HL-60/S4 (cell line): ENCODE results near the gene CREB5.

ENCODE experiments used
- in situ Hi-C: fragments of 300-500 bp; cut with MboI; formaldehyde crosslinking; loops from 2 replicates; pipeline ENCODE4 v1.14.3; 2022; ENCODE audit warnings: low sequenced_read_pairs

The CREB5 gene

DNA sequence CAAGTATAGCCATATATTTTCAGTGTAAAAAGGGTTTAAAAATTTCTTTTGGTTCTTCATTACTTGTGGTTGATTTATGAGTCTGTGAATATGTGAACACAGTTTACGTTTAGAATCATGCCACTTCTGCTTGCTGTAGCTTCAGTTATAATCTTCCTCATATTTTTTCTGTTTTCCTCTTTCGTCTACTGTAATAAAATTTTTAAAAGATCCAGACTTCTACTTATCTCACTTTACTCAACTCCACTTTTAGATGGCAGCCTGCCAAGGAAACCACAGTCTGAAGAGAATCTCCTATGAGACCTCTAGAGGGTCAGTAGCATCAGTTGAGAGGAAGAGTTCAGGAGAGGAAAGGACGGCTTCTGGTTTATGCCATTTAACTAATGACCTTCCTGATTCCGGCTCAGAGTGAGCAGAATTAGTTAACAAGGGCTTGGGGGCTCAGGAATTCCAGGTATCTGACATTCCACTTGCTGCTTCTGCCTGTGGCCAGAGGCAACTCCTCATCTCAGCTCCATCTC is 21.4 kb downstream of the CREB5 start:
- in situ Hi-C loops, result no loop called here

DNA sequence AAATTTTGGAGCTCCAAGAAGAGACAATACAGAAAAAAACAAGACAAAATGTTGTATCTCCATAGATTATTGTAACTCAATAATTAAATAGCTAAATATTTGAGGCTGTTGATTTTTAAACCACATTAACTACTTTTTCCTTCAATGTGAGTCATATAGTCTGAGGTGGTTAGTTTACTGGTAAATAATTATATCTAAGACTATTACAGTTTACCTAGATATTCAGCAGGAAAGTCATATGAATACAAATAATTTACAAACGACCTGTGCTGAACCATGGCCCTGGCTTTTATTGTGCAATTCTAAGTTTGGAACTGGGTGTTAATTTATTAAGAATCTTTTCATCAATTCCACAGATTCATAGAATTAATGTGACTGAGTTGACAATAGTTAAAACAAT is 22.2 kb downstream of the CREB5 start:
- in situ Hi-C loops, result no loop called here

DNA sequence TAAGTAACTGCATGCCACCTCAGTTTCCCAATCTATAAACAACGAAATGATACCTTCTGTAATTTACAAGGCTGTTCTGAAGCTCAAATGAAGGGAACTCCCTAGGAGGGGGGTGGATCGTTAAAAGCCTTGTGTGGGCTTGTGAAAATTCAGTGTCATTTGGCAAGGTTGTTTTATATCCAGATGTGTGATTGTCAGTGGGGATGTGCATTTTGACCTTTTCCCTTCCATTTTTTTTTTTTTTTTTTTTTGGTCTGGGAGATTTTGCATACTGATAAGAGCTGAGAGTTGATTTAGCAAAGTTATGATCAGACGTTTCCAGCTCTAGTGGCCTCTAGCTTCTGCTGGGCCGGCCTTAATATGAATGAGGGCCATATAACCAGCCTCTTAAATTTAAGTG is 22.8 kb downstream of the CREB5 start:
- in situ Hi-C loops, result no loop called here

DNA sequence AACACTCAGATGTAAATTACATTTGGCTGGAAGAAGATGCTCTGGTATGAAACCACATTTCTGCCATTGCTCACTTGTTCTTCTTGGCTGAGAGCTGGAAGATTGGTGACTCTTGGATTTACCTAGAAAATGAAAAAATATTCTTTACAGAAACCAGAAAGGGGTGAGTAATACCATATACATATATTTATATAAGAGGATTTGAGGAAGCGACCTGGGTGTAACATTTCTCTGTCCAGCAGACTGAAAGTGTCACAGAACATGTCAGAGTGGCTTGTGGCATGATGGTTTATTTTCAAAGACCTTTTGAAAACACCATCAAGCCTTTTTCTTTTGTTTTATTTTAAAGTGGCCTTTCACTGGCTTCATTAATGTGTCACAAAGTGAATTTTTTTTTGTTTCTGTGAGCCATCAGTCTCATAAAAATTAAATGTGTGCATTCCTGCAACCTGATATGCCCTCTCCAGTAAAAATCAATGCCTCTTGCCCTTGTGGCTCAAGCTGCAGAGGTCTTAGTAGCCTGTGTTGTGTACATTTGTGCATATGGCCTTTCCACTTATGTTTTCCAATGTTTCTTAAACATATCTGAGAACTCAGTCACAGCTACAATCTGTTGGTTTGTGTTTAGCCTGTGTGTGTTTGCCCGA is 23.5 kb downstream of the CREB5 start:
- in situ Hi-C loops, result no loop called here

DNA sequence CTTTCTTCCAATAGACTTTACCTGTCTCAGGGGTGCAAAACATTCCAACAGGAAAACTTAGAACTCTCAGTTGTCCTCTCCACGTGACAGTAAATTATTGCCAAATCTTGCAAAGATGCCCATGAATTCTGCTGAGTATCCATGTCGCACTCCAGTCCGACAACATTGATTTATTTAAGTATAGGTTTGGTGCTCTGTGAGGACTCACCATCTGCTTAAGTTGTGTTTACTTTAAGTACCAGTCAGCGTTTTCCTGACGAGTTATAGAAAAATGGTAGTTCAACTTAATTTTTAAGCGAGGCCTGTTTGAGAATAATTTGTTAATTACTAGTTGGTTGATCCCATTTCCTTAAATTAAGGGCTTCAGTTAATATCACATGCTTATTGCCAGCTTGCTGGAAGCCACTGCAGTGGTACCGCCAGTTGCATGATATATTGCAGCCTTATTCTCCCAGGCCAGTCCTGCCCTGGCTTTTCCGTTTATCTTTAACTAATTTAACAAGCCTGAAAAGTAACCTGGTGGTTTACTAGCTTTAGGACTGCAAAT is 27.8 kb downstream of the CREB5 start:
- in situ Hi-C loops, result no loop called here

DNA sequence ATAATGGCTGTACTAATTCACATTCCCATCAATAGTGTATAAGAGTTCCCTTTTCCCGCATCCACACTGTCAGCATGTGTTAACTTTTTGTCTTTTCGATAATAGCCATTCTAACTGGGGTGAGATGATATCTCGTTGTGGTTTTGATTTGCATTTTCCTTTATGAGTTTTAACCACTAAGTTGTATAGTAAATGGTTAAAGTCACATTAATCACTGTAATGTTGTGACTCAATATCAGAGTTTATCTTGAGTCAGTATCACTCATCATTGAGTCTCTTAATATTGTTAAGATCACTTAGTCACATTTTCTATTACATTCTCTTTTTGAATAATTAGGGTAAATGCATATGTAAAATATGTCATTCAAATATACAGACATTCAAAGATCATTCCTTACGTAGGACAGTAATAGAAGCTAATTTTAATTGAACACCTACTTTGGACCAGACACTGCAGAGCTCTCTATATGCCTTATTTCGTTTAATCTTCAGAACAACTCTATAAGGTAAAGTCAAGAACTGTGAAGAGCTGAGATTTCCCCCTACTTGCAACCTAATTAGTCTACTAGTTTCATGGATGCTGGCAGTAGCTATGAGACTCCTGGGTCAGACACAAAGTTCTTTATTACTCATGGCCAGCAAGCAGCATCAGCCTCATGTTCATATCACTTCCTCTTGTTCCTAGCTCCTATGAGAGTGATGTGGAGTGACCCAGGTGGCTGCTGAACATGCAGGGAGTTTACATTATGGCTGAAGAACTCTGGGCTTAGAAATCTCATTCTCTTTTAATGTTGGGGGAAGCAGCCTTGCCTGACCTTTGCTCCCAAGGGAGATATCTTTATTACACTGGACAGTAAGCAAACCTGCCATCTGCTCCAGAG is 30.5 kb downstream of the CREB5 start:
- in situ Hi-C loops, result no loop called here

DNA sequence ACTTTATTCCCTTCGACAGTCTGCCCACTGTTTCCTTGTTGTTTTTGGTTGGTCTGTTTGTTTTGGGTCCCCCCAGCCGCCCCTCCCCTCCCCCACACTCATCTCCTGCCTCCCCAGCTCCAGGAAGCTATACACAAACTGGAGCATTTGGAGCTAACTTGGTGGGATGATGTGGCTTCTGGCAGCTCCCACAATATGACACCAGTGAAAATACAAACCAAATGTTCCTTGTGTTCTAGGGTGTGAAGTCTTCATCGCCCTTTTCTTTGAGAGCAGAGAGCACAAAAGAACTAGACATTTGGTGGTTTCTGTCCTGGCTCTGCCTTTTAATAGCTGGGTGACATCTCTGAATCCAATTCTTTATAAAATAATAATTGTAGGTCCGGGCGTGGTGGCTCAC is 33.8 kb downstream of the CREB5 start:
- in situ Hi-C loops, result no loop called here

DNA sequence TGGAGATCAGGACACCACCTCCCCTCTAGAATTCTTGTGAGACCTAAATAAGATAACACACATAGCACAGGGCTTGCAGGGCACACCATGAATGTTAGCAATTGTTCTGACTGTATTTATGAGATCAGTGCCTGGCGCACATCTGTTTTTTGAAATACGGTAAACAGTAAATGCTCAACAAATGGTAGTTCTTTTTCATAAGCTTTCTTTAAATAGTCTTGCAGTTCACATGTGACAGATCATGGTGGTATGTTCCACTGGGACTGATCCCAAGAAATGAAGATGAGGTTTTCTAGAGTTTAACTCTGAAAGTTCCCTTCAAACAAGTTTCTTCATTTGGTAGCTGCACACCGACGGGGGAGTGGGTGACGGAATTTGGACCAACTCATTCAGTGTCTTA is 34.8 kb downstream of the CREB5 start:
- in situ Hi-C loops, result no loop called here

DNA sequence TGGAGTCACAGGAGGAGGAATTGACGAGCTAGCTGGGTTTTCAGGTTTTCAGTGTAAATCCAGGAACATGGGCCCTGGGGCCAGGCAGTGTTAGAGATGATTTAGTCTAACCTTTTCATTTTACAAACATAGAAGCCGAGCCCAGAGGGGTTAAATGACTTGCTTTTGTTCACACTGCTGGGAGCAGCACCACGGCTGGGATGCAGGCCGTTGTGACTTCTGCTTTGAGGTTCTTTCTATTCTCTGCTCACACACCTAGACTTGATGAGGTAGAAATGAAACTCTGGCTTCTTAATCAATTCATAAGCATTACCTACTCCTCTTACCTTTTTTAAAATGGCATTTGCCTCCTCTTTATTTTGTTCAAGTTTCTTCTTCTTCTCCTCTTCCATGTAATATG is 36.4 kb downstream of the CREB5 start:
- in situ Hi-C loops, result no loop called here

DNA sequence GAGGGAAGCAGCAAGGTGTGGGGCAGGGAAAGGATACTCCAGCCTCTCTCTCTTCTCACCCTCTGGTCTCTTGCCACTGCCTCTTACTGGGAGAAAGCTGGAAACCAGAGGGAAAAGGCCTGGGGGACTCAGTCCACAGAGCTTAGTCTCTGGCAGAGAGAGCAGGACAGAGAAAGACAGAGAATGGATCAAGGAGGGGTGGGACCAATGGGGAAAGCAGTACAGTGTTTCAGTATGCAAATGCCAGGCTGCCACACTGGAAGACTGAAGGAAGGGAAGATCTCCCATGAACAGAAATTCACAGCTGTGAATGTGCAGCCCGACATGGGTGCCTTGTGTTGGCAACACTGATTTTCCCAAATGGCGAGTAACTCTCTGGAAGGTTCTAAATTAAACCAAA is 40.4 kb downstream of the CREB5 start:
- in situ Hi-C loops, result no loop called here

DNA sequence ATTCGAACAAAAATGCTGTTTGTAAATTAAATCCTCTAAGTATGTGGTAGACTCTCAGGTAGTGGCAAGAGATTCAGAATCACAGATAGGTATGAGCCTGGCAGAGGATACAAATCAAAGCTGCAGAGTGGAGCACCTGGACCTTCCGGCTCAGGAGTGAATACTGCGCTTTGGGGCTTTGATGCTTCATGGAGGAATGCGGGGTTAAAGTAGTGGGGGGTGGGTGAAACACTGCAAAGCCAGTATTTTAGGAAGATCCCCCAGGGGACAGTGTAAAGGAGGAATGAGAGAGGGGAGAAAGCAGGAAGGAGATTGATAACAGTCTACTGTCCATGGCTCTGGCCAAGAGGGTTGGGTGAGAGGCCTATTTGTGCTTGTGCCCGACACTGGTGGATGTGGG is 43.2 kb downstream of the CREB5 start:
- in situ Hi-C loops, result no loop called here

DNA sequence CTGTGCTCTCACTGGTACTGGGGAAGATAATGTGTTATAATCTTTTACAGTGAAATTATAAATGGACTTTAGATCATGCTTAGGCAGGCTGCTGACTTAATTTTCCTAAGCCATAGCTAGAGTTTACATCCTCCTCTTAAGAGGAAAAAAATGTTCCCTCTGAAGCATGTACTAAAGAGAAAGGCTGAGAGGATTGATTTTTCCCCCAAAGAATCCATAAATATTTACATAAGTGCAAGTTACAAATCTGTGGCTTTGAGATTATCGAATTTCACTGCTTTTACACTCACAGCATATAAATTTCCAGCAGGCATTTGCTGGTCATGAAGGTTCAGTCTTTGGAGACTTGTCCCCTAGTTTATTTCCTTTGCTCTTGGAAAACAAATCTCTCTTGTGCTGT is 43.7 kb downstream of the CREB5 start:
- in situ Hi-C loops, result no loop called here

DNA sequence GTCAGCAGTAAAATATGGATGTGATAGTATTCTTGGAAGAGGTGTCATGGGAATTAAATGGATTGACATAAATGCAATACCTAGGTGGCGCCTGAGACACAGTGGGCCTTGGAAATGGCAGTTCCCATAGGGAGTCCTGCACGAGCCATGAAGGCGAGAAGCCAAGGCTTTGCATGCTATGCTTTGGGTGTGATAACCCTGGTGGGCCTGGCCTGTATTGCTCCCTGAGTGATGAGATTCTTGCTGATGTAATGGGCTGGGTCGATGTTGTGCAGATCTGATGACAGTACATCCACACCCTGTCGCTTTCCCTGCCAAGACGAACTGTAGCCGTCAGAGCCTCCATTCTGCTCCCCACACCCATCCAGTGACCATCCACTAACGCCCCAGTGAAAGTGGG is 46.4 kb downstream of the CREB5 start:
- in situ Hi-C loops, result no loop called here

DNA sequence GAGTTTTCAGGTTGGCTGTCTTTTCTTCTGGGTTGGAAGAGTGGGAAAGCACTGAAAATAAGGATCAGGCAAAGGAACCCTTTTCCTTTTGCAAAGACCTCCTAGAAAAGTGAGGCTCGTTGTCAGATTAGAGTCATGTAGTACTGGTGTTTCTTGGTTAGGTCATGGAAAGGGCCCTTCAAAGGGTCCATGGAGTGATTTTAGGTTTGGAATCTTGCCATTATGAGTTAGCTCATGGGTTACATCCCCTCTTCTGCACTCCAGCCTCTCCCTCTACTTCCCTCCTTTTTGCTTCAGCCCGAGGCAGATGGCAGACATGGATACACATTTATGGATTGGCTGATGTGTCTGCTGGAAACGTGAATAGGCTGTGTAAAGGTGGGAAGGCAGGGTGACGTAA is 47.0 kb downstream of the CREB5 start:
- in situ Hi-C loops, result no loop called here

DNA sequence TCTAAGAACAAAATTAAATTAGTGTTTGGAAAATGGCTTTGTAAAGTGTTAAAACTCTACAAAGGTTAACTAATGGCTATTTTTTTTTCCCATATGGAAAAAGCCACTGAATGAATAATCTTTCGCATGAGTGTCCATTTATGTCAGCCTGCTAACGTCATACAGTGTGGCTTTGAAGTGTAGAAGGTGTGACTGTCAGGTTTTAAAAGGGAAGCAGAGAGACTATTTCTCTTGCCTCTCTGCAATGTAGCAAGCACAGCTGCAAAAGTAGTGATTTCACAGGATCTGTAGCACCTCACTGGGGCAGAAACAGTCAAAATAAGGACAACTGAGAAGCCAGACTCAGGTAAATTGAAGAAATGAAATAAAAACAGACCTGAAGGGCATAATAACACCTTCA is 53.4 kb downstream of the CREB5 start:
- in situ Hi-C loops, result no loop called here

DNA sequence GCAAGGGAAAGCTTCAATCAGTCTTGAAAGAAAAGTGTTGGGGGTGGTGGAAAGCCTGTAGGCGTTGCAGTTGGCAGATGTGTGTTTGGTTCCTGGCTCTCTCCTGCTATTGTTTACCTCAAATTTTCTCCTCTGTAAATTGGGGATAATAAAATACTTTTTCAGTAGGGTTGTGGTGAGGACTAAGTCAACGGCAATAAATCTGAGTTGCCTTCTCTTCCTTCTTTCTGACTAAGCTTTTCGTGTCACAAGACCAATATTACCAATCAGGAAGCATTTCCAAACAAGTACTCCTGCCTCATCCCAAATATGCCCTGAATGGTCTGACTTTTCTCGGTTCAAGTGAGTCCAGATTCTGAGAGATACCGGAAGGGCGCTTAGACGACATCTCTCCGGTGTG is 54.0 kb downstream of the CREB5 start:
- in situ Hi-C loops, result no loop called here

DNA sequence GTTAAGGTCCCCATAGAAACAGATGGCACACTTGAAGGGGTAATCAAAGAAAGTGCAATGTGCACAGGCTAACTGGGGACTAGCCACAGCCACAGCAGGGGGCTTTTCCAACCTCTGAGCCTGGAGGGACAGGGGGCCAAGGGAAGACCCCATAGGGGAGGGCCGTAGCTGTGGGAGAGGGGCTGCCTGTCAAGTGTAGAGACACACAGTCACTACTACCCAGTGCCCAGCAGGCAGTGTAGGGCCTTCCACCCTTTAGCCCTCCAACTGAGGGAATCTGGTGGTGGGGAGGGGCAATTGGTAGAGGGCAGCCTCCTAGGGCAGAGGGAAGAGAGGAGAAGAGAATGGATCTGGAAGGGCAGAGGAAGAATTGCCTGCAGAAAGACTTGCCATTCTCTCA is 54.6 kb downstream of the CREB5 start:
- in situ Hi-C loops, result no loop called here

DNA sequence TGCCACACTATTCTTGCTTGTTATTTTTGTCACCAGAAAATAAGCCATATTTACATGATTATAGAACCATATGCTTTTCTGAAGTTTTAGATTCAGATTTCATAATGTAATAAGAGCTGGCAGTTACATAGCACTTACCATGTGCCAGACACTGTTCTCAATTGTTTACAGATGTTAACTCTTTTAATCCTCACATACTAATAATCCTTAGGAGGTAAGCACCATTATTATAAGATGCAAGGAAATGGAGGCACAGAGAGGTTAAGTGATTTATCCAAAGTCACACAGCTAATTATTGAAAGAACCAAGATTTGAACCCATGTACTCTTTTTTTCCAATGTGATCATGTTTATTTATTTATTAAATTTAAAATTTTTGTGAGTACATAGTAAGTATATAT is 57.2 kb downstream of the CREB5 start:
- in situ Hi-C loops, result no loop called here

DNA sequence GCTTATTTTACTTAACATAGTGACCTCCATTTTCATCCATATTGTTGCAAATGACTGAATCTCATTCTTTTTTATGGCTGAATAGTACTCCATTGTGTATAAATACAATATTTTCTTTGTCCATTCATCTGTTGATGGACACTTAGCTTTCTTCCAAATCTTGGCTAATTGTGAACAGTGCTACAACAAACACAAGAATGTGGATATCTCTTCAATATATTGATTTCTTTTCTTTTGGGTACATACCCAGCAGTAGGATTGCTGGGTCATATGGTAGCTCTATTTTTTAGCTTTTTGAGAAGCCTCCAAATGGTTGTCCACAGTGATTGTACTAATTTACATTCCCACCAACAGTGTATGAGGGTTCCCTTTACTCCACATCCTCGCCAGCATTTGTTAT is 58.0 kb downstream of the CREB5 start:
- in situ Hi-C loops, result no loop called here

DNA sequence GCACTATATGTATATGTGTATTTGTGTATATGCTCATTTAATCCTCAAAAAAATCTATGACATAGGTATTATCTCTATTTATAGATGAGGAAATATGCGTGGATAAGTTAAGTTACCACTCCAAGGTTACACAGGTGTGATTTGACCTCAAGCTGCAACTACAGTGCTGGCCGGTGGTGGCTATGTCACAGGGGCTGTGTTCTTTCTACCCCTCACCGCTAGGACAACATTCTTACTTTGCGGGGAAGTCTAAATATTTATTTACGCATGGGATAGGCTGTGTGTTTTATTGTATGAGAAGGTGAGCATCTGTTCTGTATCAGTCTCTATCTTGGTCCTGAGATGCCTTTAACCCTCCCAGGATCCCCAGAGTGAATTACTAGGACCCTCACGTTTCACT is 60.0 kb downstream of the CREB5 start:
- in situ Hi-C loops, result no loop called here

DNA sequence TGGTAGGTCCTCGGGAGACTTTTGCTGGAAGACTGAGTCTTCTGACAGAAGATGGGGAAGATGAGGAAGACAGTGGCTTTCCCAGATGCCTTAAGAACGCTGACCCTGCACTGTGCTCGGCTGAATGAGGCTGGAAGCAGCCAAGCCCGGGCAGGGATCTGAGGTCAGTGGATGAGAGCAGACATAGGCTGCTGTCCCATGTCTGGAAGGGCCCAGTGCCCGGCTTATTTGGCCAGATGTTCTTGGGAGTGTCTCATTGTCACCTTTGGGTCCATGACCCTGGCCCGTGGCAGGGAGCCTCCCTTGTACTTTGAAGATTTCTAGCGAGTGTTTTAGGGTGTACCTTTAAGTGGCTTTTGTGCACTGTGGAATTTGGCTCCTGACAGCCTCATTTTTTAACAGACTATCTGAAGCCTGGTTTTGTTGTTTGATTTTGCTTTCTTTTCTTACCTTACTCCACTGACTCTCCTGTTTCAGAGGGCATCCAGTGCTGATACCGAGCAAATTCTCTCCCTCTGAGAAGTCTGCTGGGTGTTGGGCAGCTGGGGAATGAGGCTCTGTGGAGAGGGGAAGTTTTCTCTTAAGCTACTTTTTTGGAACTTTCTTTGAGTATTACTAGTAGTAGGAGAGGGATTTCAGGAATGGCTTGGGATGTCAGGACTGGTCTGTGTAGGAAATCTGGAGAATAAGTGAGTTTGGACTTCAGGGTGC is 61.4 kb downstream of the CREB5 start:
- in situ Hi-C loops, result no loop called here

DNA sequence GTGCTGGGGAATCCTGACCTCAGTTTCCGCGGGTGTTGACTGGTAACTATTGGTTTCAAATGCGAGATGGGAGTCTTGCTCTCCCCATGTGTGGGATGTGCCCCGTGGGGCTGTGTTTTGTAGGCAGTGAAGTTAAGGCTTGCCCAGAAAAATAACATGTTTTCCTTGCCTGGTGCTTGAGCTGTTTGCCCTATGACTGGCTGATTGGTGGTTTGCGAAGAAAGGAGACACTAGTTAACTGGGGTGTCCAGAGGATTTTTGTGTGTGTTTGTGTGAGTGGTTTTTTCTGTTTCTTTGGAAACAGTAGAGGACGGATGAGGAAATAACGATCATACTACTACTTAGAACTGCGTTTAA is 61.9 kb downstream of the CREB5 start:
- in situ Hi-C loops, result no loop called here
